Measurements from ENCODE around the gene PDE11A. TPM values are rescaled to one million over a fixed set of nuclear protein-coding genes. Genes with fewer than 3 reads are reported as not detected.
A peak's percentile ranks its signal among the peaks of the same experiment; 100 is the strongest.

Gene PDE11A
- total and polyA plus RNA-seq, 2 of the 8 experiments (the other 6 are each of a cell fraction or from before 2014, with no cell fraction given) = 0.19 to 0.23 TPM

DNA sequence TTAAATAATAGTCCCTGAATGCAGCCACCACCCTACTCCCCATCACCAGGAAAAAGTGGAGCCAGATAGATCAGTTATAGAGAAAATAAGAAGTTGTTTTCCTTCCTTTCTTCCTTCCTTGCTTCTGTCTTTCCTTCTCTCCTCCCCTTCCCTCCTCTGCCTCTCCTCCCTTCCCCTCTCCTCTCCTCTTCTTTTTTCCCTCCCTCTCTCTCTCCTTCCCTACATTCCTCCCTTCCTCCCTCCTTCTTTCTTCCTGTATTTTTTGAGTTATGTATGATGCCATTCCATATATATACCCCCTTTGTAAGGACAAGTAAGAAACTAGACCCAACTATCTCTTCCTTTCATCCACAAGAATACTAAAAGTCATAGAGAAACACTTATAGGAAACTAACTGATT, 414.3 kb downstream of the PDE11A start:
- Histone ChIP-seq H3K27ac (ENCODE audit: low read depth, low read length) (no peak overlapping the region), H3K79me2 (ENCODE audit: control insufficient read depth in 1 of 2, insufficient read depth in 2 of 2, low read length in 2 of 2) (no peaks in the 10 kb centered on the region), H3K23ac (ENCODE audit: insufficient read length) (no peak overlapping the region), H3K4me2 (ENCODE audit: insufficient read depth in 1 of 2, low read depth in 2 of 2, low read length in 2 of 2) (no peak overlapping the region), H3K18ac (ENCODE audit: extremely low read depth, low read length) (no peak overlapping the region), H3K36me3 (ENCODE audit: control insufficient read depth in 2 of 4, insufficient read depth in 4 of 4, low read length in 3 of 4) (no peaks in the 10 kb centered on the region), H3K14ac (ENCODE audit: insufficient read length) (no peak overlapping the region), H3K56ac (replicated peaks; ENCODE audit: insufficient read length, low read depth, low read length) (peak overlapping the region; percentile 47), H4K5ac (ENCODE audit: insufficient read length, low read depth, low read length) (no peak overlapping the region), H2AFZ (ENCODE audit: low read length) (no peak overlapping the region), H4K91ac (replicated peaks; ENCODE audit: insufficient read length, low read length) (no peak overlapping the region), H3K4me3 (ENCODE audit: extremely low read depth in 1 of 4, insufficient read depth in 2 of 4, low read depth in 3 of 4, low read length in 4 of 4) (no peak overlapping the region), H2BK15ac (ENCODE audit: low read length) (no peak overlapping the region), H3K27me3 (replicated peaks in 1 of 4; ENCODE audit: control insufficient read depth in 3 of 4, extremely low read depth in 1 of 4, insufficient read depth in 3 of 4, low read length in 3 of 4) (peaks cover 1 to 21% (median 14%) of the 10 kb centered on the region in 4 experiments; a peak in 6 of 7 replicates), H2AK5ac (ENCODE audit: low read depth, low read length) (no peak overlapping the region), H3K9me3 (ENCODE audit: insufficient read depth in 2 of 2, low read depth in 1 of 2, low read length in 1 of 2) (no peaks in the 10 kb centered on the region), H3K9ac (replicated peaks in 1 of 4; ENCODE audit: extremely low read depth in 1 of 4, low read depth in 3 of 4, low read length in 3 of 4) (no peak overlapping the region), H3K79me1 (ENCODE audit: low read depth, low read length) (no peaks in the 10 kb centered on the region), H4K8ac (ENCODE audit: extremely low read depth, insufficient read depth, low read length) (no peak overlapping the region), H4K20me1 (replicated peaks in 1 of 2; ENCODE audit: control insufficient read depth in 1 of 2, insufficient read depth in 2 of 2, low read length in 2 of 2) (no peaks in the 10 kb centered on the region), H2BK12ac (ENCODE audit: low read depth, low read length) (no peak overlapping the region), H2BK120ac (replicated peaks; ENCODE audit: low read depth, low read length) (no peak overlapping the region), H3K4ac (replicated peaks; ENCODE audit: insufficient read length, low read depth, low read length) (no peak overlapping the region), H2BK20ac (ENCODE audit: low read length) (no peak overlapping the region), H3K4me1 (replicated peaks in 1 of 4; ENCODE audit: control insufficient read depth in 3 of 4, insufficient read depth in 4 of 4, low read length in 3 of 4) (peaks cover 0 to 3% (median 0%) of the 10 kb centered on the region in 4 experiments; a peak in 2 of 7 replicates), H2BK5ac (ENCODE audit: low read depth, low read length) (no peak overlapping the region), H3K23me2 (ENCODE audit: low read depth, low read length) (no peaks in the 10 kb centered on the region; the same call in 1 of the 2 replicates)
- ChIA-PET POLR2A (ENCODE audit: partially characterized antibody) (no interaction called here), CTCF (ENCODE audit: partially characterized antibody) (interaction anchor here (1.5 kb wide), 1 partner anchor 33 kb away, joined by 4 read pairs; no protein-coding TSS in a partner anchor)
- no peak for DNase-seq (ENCODE audit: low read depth in 1 of 2, low spot score in 2 of 2)
- no peak for TF ChIP-seq SIN3A (conservative IDR thresholded peaks at IDR 0.05 in 1 of 2, IDR thresholded peaks at IDR 0.05 in 1 of 2; ENCODE audit: low read depth in 1 of 2, low read length in 2 of 2)
- no peak for TF ChIP-seq BCL11A (IDR thresholded peaks at IDR 0.05; ENCODE audit: low read depth in 2 of 2, low read length in 2 of 2)
- no peak for TF ChIP-seq TAF7 (optimal IDR thresholded peaks at IDR 0.05; ENCODE audit: borderline replicate concordance, low read depth, low read length)
- no peak for TF ChIP-seq BRCA1 (IDR thresholded peaks at IDR 0.05; ENCODE audit: low read depth, low read length)
- TF ChIP-seq SP4 (IDR thresholded peaks at IDR 0.05; ENCODE audit: low read length) = no peak
- TF ChIP-seq CHD1 (IDR thresholded peaks at IDR 0.05; ENCODE audit: low read depth, low read length) = no peak
- no peak for TF ChIP-seq HDAC6 (IDR thresholded peaks at IDR 0.05; ENCODE audit: low read depth, low read length)
- TF ChIP-seq SRF (IDR thresholded peaks at IDR 0.05; ENCODE audit: low read depth, low read length) = no peak
- TF ChIP-seq SP2 (IDR thresholded peaks at IDR 0.05; ENCODE audit: low read length) = no peak
- no peak for TF ChIP-seq KDM5A (IDR thresholded peaks at IDR 0.05; ENCODE audit: low read length)
- no peak for TF ChIP-seq POU5F1 (IDR thresholded peaks at IDR 0.05; ENCODE audit: low read depth, low read length)
- FAIRE-seq = no peak

Measured in H1 (cell line).